ENCODE results near the gene TSPEAR.

TSPEAR gene

GRCh38 chr21:44529011-44529421 is 182.4 kb downstream of the TSPEAR start:
- TF ChIP-seq, protein P1, sequence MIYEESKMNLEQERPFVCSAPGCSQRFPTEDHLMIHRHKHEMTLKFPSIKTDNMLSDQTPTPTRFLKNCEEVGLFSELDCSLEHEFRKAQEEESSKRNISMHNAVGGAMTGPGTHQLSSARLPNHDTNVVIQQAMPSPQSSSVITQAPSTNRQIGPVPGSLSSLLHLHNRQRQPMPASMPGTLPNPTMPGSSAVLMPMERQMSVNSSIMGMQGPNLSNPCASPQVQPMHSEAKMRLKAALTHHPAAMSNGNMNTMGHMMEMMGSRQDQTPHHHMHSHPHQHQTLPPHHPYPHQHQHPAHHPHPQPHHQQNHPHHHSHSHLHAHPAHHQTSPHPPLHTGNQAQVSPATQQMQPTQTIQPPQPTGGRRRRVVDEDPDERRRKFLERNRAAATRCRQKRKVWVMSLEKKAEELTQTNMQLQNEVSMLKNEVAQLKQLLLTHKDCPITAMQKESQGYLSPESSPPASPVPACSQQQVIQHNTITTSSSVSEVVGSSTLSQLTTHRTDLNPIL (CRISPR knock-in tag; IDR thresholded peaks at IDR 0.05; ENCODE audit: low read depth) = no peak
- no peak for ATAC-seq

DNA sequence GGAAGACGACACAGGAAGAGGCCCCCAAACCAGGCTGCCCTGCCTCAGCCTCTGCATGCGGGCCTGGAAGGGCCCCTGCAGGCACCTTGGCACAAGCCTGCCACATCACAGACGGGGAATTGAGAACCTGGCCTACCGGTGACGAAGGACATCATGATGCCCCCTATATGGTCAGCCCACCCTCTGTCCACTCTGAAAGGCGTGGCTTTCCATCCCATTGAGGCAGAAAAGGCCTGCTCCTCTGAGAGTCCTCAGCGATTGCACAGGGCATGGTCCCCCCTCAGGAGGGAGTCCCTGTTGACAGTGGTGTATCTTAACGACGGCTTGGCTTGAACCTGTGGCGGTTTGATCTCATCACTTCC is 182.8 kb downstream of the TSPEAR start:
- TF ChIP-seq PATZ1 (CRISPR knock-in tag; IDR thresholded peaks at IDR 0.05; ENCODE audit: borderline replicate concordance) = no peak
- no peak for TF ChIP-seq PPARA (CRISPR knock-in tag; IDR thresholded peaks at IDR 0.05; ENCODE audit: borderline replicate concordance)
- TF ChIP-seq, protein P2, sequence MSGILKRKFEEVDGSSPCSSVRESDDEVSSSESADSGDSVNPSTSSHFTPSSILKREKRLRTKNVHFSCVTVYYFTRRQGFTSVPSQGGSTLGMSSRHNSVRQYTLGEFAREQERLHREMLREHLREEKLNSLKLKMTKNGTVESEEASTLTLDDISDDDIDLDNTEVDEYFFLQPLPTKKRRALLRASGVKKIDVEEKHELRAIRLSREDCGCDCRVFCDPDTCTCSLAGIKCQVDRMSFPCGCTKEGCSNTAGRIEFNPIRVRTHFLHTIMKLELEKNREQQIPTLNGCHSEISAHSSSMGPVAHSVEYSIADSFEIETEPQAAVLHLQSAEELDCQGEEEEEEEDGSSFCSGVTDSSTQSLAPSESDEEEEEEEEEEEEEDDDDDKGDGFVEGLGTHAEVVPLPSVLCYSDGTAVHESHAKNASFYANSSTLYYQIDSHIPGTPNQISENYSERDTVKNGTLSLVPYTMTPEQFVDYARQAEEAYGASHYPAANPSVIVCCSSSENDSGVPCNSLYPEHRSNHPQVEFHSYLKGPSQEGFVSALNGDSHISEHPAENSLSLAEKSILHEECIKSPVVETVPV (CRISPR knock-in tag; IDR thresholded peaks at IDR 0.05) = no peak
- no peak for TF ChIP-seq ZFP30 (CRISPR knock-in tag; IDR thresholded peaks at IDR 0.05)
- TF ChIP-seq ZNF70 (CRISPR knock-in tag; IDR thresholded peaks at IDR 0.05) = no peak
- no peak for TF ChIP-seq TOX (CRISPR knock-in tag; IDR thresholded peaks at IDR 0.05; ENCODE audit: borderline replicate concordance)
- ATAC-seq = no peak; the same call in 2 of the 3 replicates

DNA sequence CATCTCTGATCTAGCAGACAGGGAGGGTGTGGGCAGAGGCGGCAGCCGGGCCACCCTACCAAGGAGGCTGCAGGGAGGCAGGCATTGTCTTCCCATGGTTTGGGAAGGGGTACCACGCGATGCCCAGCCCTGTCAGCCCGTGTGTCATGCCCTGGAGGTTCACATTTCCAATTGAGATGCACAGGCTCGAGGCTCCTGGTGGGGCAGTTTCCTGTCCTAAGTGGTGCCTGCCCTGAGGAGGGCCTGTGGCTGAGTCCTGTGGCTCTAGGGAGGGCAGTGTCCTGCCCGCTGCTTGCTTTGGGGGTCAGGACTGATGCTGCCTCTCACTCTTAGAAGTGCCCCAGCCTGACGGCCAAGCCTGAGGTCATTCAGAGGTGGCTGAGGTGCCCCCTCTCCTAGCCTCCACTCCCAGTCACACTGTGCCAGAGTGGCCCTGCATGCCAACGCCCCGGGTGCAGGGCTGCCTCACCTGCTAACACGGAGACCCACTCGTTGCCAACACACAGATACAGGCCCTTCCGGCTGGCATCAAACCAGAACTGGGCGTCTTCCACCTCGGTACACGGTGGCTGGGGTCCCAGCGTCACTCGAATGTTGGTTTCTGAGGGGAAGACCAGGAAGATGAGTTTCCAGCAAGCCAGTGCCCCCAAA is 183.3 kb downstream of the TSPEAR start:
- TF ChIP-seq PPARA (CRISPR knock-in tag; IDR thresholded peaks at IDR 0.05; ENCODE audit: borderline replicate concordance) (no peak), ZFP3 (CRISPR knock-in tag; IDR thresholded peaks at IDR 0.05) (no peak), RARB (CRISPR knock-in tag; IDR thresholded peaks at IDR 0.05) (no peak), TCF4 (CRISPR knock-in tag; IDR thresholded peaks at IDR 0.05; ENCODE audit: borderline replicate concordance) (no peak), TOX (CRISPR knock-in tag; IDR thresholded peaks at IDR 0.05; ENCODE audit: borderline replicate concordance) (no peak), ZFP30 (CRISPR knock-in tag; IDR thresholded peaks at IDR 0.05) (no peak)
- TF ChIP-seq, protein P2 (CRISPR knock-in tag; IDR thresholded peaks at IDR 0.05) = no peak
- no peak; the same call in 2 of the 3 replicates for ATAC-seq

GRCh38 chr21:44527156-44527982 is 184.0 kb downstream of the TSPEAR start:
- TF ChIP-seq PATZ1 (CRISPR knock-in tag; IDR thresholded peaks at IDR 0.05; ENCODE audit: borderline replicate concordance) = no peak
- no peak for TF ChIP-seq ZNF70 (CRISPR knock-in tag; IDR thresholded peaks at IDR 0.05)
- TF ChIP-seq, protein P3, sequence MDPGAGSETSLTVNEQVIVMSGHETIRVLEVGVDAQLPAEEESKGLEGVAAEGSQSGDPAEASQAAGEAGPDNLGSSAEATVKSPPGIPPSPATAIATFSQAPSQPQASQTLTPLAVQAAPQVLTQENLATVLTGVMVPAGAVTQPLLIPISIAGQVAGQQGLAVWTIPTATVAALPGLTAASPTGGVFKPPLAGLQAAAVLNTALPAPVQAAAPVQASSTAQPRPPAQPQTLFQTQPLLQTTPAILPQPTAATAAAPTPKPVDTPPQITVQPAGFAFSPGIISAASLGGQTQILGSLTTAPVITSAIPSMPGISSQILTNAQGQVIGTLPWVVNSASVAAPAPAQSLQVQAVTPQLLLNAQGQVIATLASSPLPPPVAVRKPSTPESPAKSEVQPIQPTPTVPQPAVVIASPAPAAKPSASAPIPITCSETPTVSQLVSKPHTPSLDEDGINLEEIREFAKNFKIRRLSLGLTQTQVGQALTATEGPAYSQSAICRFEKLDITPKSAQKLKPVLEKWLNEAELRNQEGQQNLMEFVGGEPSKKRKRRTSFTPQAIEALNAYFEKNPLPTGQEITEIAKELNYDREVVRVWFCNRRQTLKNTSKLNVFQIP (CRISPR knock-in tag; IDR thresholded peaks at IDR 0.05; ENCODE audit: borderline replicate concordance, low read depth) = no peak
- no peak for ATAC-seq

Measured in SK-N-SH treated with all-trans-retinoic acid at 6 μM for 48 hours (cell line).